ENCODE measurements around the gene MRPL14.

Gene MRPL14

DNA sequence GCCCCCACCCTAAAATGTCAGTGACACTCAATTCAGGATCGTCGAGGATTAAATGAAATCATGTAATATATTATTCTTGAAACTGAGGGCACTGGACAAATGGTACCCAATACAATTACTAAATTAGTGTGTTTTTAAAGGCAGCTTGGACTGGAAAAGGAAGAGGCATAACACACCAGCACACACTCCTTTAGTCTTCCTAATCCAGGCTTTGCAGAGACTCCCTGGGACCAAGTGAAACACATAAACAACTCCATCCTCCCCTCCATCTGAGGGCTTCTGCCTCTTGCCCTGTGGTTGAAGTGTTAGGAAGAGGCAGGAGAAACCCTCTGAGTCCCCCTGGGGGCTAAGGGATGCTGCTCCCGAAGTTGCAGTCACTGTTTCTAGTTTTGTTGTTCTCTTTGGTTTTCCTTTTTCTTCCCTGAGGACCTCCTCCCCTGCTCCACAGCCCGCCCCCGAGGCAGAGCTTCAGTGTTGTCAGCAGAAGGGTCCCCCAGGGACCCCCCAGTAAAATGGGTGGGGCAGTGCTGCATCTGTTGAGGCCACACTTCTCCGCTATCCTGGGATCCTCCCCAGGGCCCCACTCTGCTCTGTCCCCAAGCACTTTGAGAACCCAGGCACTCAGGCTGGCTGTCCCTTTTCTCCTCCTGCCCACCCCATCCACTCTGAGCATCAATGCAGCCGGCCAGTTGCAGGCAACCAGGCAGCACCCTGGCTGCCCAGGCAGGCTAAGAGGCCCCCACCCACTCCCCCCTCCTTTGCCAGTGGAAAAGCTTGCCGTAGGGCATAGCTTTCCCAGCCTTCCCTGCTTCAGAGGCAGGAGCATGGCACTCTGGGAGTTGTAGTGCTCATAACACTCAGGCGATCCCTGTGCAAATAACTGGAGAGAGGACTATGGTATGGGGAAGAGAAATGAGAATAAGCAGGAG, 6.0 kb upstream of the MRPL14 start:
- H3K4me1 ChIP-seq (ENCODE audit: control insufficient read depth, insufficient read depth, low read length), result peaks cover 13% of the 10 kb centered on the region
- H3K9me3 ChIP-seq (replicated peaks; ENCODE audit: low read length), result no peaks in the 10 kb centered on the region
- no peaks in the 10 kb centered on the region for H3K27me3 ChIP-seq (ENCODE audit: control insufficient read depth, insufficient read depth, low read length)
- peaks cover 25% of the 10 kb centered on the region for H3K36me3 ChIP-seq (ENCODE audit: insufficient read depth, low read length)
- H3K4me2 ChIP-seq (ENCODE audit: low read length), result peak overlapping the region; percentile 42
- no peak overlapping the region for H3K4me3 ChIP-seq (ENCODE audit: low read length)
- peak overlapping the region; percentile 26 for H3K9ac ChIP-seq (ENCODE audit: low read depth, low read length)

DNA sequence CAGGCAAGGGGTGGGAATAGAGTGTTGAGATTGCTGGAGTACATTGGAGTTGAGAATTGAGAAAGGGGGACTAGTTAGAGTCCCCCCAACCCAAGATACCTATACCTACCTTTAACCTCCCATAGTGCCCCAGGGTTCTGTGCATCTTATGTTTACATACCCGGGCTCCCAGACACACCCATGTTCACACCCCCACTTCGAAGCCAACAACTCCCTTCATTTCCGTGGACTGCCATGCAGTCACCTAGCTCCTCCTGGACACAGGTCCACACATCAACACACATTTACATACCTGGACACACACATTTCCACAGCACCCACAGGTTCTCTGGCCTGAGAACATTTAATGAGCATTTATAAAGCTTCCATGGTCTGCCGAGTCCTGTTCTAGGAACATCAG, 5.2 kb upstream of the MRPL14 start:
- Histone ChIP-seq H3K4me2 (ENCODE audit: low read length) (no peak overlapping the region), H3K27me3 (ENCODE audit: control insufficient read depth, insufficient read depth, low read length) (no peaks in the 10 kb centered on the region), H3K9ac (ENCODE audit: low read depth, low read length) (no peak overlapping the region), H3K4me1 (ENCODE audit: control insufficient read depth, insufficient read depth, low read length) (peaks cover 14% of the 10 kb centered on the region), H3K36me3 (ENCODE audit: insufficient read depth, low read length) (peaks cover 25% of the 10 kb centered on the region), H3K9me3 (replicated peaks; ENCODE audit: low read length) (no peaks in the 10 kb centered on the region), H3K4me3 (ENCODE audit: low read length) (no peak overlapping the region)

DNA sequence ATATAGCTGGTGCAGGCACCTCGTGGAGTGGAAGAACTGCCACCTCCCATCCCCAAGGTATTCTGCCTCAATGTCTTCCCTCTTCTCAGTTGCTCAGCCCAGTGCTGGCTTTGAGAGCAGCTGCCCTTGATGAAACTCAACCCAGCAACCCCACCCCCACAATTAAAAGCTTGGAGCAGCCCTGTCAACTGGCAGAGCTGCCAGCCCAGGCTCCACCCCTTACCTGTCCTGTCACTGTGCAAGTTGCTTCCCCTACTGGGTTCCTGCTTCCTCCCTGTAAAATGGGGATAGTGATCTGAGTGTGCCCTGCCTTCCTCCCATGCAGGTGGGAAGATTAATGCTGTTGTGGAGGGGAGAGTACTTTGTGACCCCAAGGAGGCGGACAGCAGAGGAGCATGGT, 4.6 kb upstream of the MRPL14 start:
- Histone ChIP-seq H3K9ac (ENCODE audit: low read depth, low read length) (no peak overlapping the region), H3K9me3 (replicated peaks; ENCODE audit: low read length) (no peaks in the 10 kb centered on the region), H3K27me3 (ENCODE audit: control insufficient read depth, insufficient read depth, low read length) (no peaks in the 10 kb centered on the region), H3K36me3 (ENCODE audit: insufficient read depth, low read length) (peaks cover 19% of the 10 kb centered on the region), H3K4me2 (ENCODE audit: low read length) (no peak overlapping the region), H3K4me3 (ENCODE audit: low read length) (no peak overlapping the region), H3K4me1 (ENCODE audit: control insufficient read depth, insufficient read depth, low read length) (peaks cover 14% of the 10 kb centered on the region)

GRCh38 chr6:44129841-44130322, 2.6 kb upstream of the MRPL14 start:
- peaks cover 6% of the 10 kb centered on the region for H3K36me3 ChIP-seq (ENCODE audit: insufficient read depth, low read length)
- peaks cover 27% of the 10 kb centered on the region for H3K4me1 ChIP-seq (ENCODE audit: control insufficient read depth, insufficient read depth, low read length)
- H3K4me3 ChIP-seq (ENCODE audit: low read length), result no peak overlapping the region
- no peak overlapping the region for H3K9ac ChIP-seq (ENCODE audit: low read depth, low read length)
- no peak overlapping the region for H3K4me2 ChIP-seq (ENCODE audit: low read length)
- no peaks in the 10 kb centered on the region for H3K27me3 ChIP-seq (ENCODE audit: control insufficient read depth, insufficient read depth, low read length)
- no peaks in the 10 kb centered on the region for H3K9me3 ChIP-seq (replicated peaks; ENCODE audit: low read length)

DNA sequence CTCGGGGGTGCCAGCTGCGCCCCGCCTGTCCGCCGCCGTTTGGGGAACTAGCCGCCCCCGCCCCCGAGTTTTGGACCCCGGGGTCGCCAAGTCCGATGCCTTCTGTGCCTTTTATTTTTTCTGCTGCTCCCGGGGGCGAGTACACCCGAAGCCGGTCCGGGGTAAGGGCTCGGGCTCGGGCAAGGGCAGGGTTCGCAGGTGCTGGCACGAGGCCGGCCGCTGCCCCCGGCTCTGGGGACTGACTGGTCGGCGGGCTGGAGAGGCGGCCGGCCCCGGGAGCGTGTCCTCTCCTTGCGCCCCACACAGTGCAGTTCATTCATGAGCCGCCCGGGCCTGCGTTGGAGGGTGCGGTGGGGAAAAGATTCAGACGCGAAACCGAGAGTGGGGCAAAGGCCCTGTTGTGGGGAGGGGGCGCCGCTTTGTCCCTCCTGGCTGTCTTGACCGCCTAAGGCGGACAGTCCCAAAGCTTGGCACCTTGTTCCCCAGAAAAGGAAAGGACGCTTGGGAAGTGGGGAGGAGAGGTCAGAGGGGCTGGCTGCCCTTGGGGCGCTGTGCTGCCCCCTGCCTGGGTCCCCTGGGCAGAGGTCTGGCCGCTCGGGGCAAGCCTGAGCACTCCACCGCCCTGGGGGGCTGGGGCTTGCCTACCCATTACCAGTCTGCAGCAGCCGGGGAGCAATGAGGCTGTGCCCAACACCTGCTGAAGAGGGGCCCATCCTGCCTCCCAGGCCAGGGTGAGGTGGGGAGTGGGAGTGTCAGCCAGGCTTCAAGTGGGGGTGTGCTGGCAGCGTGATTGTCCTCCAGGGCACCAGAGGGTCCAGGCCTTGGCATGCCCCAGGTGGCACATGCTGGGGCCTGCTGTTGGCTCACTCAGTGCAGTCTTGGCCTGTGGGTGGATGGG, 1.0 kb upstream of the MRPL14 start:
- H3K9ac ChIP-seq (ENCODE audit: low read depth, low read length), result peak overlapping the region; percentile 80
- H3K4me1 ChIP-seq (ENCODE audit: control insufficient read depth, insufficient read depth, low read length), result peaks cover 38% of the 10 kb centered on the region
- H3K4me3 ChIP-seq (ENCODE audit: low read length), result peak overlapping the region; percentile 85

DNA sequence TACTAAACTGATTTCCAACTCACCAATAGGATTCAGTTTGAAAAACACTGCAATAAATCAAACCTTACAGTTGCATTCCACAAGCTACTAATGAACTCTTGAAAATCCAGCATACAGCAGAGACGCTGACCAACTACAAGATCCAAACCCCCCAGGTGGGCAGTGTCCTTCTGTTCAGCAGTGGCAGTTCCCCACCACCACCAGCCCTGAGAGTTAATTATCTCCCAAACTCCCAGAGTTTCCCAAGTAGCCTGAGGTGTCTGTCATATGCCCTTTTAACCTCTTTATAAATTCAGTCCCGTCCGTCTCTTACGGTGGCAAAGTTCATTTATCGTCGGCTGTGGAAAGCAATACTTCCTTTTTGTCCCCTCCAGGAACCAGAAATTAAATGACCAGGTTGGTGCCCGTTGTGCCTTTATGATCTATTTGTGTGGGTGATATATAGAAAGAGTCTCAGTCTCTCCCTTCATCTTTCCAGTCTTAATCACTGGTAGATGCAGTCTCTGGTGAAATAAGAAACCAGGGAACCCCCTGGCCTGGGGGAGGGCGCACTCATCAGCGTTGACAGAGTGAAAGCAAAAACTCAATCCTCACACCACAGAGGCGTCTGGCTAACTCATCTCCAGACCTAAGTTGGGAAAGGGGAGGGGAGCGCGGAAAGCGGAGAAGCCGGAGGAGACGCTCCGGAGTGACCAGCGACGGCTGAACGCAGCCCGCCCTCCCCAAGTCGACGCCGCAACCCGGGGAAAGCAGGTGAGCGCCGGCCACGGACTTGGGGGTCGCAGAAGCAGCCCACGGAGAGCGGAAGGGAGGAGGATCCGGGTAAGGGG, 717 bp downstream of the MRPL14 start:
- Histone ChIP-seq H3K27me3 (ENCODE audit: control insufficient read depth, insufficient read depth, low read length) (no peaks in the 10 kb centered on the region), H3K9me3 (replicated peaks; ENCODE audit: low read length) (no peaks in the 10 kb centered on the region), H3K4me2 (ENCODE audit: low read length) (peak overlapping the region; percentile 88), H3K9ac (ENCODE audit: low read depth, low read length) (peak overlapping the region; percentile 73), H3K36me3 (ENCODE audit: insufficient read depth, low read length) (no peaks in the 10 kb centered on the region), H3K4me1 (ENCODE audit: control insufficient read depth, insufficient read depth, low read length) (peaks cover 44% of the 10 kb centered on the region), H3K4me3 (ENCODE audit: low read length) (peak overlapping the region; percentile 74)

More for the DNA sequence above, 1.0 kb upstream of the MRPL14 start:
- Histone ChIP-seq H3K9me3 (replicated peaks; ENCODE audit: low read length) (no peaks in the 10 kb centered on the region), H3K4me2 (ENCODE audit: low read length) (peak overlapping the region; percentile 98), H3K36me3 (ENCODE audit: insufficient read depth, low read length) (no peaks in the 10 kb centered on the region), H3K27me3 (ENCODE audit: control insufficient read depth, insufficient read depth, low read length) (no peaks in the 10 kb centered on the region)

DNA sequence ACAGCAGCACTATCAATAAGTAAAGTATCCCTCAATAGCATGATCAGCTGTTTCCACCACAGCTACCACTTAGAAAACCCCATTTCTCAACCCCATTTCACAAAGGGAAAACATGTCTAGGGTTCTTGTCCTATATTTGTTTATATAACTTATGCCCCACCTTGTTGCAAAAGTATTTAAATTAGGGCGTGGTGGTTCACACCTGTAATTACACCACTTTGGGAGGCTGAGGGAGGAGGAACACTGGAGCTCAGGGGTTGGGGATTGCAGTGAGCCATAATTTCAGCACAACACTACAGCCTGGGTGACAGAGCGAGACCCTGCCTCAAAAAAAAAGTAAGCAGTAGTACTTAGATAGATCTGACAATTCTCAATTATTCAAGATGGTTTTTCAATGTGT, 3.7 kb downstream of the MRPL14 start:
- Histone ChIP-seq H3K4me1 (ENCODE audit: control insufficient read depth, insufficient read depth, low read length) (peaks cover 70% of the 10 kb centered on the region), H3K9ac (ENCODE audit: low read depth, low read length) (no peak overlapping the region)

GRCh38 chr6:44122801-44123200, 4.5 kb downstream of the MRPL14 start:
- no peaks in the 10 kb centered on the region for H3K36me3 ChIP-seq (ENCODE audit: insufficient read depth, low read length)
- H3K4me2 ChIP-seq (ENCODE audit: low read length), result peak overlapping the region; percentile 13
- peaks cover 73% of the 10 kb centered on the region for H3K4me1 ChIP-seq (ENCODE audit: control insufficient read depth, insufficient read depth, low read length)
- no peaks in the 10 kb centered on the region for H3K9me3 ChIP-seq (replicated peaks; ENCODE audit: low read length)
- no peak overlapping the region for H3K4me3 ChIP-seq (ENCODE audit: low read length)
- no peak overlapping the region for H3K9ac ChIP-seq (ENCODE audit: low read depth, low read length)
- no peaks in the 10 kb centered on the region for H3K27me3 ChIP-seq (ENCODE audit: control insufficient read depth, insufficient read depth, low read length)

More for the DNA sequence above, 3.7 kb downstream of the MRPL14 start:
- no peaks in the 10 kb centered on the region for H3K27me3 ChIP-seq (ENCODE audit: control insufficient read depth, insufficient read depth, low read length)
- H3K4me3 ChIP-seq (ENCODE audit: low read length), result no peak overlapping the region
- no peaks in the 10 kb centered on the region for H3K9me3 ChIP-seq (replicated peaks; ENCODE audit: low read length)
- no peaks in the 10 kb centered on the region for H3K36me3 ChIP-seq (ENCODE audit: insufficient read depth, low read length)
- H3K4me2 ChIP-seq (ENCODE audit: low read length), result no peak overlapping the region

GRCh38 chr6:44120692-44121443, 6.4 kb downstream of the MRPL14 start:
- H3K4me3 ChIP-seq (ENCODE audit: low read length), result no peak overlapping the region
- no peaks in the 10 kb centered on the region for H3K36me3 ChIP-seq (ENCODE audit: insufficient read depth, low read length)
- peak overlapping the region; percentile 26 for H3K4me2 ChIP-seq (ENCODE audit: low read length)
- no peaks in the 10 kb centered on the region for H3K9me3 ChIP-seq (replicated peaks; ENCODE audit: low read length)
- peaks cover 87% of the 10 kb centered on the region for H3K4me1 ChIP-seq (ENCODE audit: control insufficient read depth, insufficient read depth, low read length)
- no peaks in the 10 kb centered on the region for H3K27me3 ChIP-seq (ENCODE audit: control insufficient read depth, insufficient read depth, low read length)
- no peak overlapping the region for H3K9ac ChIP-seq (ENCODE audit: low read depth, low read length)

DNA sequence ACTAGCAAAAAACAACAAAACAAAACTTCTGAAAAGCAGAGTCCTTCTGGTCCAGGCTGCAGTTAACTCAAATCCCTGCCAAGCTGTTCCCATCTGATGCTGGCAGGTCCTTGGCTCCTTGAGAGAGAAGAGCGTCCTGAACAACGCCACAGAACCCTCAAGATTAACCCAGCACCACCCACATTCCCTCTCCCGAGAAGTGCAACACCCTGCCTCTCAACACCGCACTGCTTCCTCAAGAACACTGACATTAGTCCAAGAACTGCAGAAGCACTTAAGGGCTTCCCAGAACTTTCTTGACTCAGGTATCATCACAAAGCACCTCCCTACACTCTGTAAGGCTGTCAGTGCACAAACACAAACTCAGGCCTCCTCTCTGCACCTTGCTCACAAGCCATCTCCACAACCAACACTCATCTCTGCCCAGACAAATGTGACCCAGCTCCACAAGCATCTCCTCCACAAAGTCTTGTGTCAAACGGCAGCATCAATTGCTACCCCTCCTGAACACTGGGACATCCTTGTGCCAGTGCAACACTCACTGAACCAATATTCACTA, 7.5 kb downstream of the MRPL14 start:
- Histone ChIP-seq H3K9ac (ENCODE audit: low read depth, low read length) (no peak overlapping the region), H3K4me2 (ENCODE audit: low read length) (no peak overlapping the region), H3K4me1 (ENCODE audit: control insufficient read depth, insufficient read depth, low read length) (peaks cover 84% of the 10 kb centered on the region), H3K9me3 (replicated peaks; ENCODE audit: low read length) (no peaks in the 10 kb centered on the region), H3K36me3 (ENCODE audit: insufficient read depth, low read length) (no peaks in the 10 kb centered on the region), H3K27me3 (ENCODE audit: control insufficient read depth, insufficient read depth, low read length) (no peaks in the 10 kb centered on the region), H3K4me3 (ENCODE audit: low read length) (no peak overlapping the region)
